HFFc6 (cell line): ENCODE data around the gene SPOCK1. TPM values are rescaled to one million over a fixed set of nuclear protein-coding genes. Genes with fewer than 3 reads are reported as not detected.

Experiments used
- DNase-seq: peaks from one replicate; pipeline ENCODE4 v3.0.0-alpha.2; 2018
- H3K27ac Mint-ChIP-seq: 2 replicates; pipeline ENCODE4 v1.8.0; 2020; ENCODE audit warnings: mild to moderate bottlenecking, mixed read lengths
- H3K27me3 Mint-ChIP-seq: 2 replicates; pipeline ENCODE4 v1.8.0; 2021; ENCODE audit warnings: mild to moderate bottlenecking, moderate library complexity, mixed read lengths; ENCODE audit not compliant: insufficient read depth
- H3K36me3 Mint-ChIP-seq: 2 replicates; pipeline ENCODE4 v1.8.0; 2021; ENCODE audit warnings: low read depth, mixed read lengths
- H3K4me1 Mint-ChIP-seq: 2 replicates; pipeline ENCODE4 v1.8.0; 2020; ENCODE audit warnings: low read depth, mixed read lengths
- H3K4me3 Mint-ChIP-seq: 2 replicates; pipeline ENCODE4 v1.8.0; 2020; ENCODE audit warnings: mild to moderate bottlenecking, moderate library complexity, mixed read lengths
- H3K9me3 Mint-ChIP-seq: 2 replicates; pipeline ENCODE4 v1.8.0; 2020; ENCODE audit warnings: mild to moderate bottlenecking, mixed read lengths
- total RNA-seq, 6 experiments: library from RNA; stranded (reverse); fragmentation: NEBNext Ultra II Directional; extraction: Animal tissue kit (Norgen Biotek cat#: 25700); gene quantifications; 2 replicates in 1 of 6; 3 replicates in 5 of 6; pipeline ENCODE4 v1.2.3, GENCODE V29; 2021
- TF ChIP-seq, protein P1 (sequence below): fragments of 200-600 bp; sonication (generic); IDR thresholded peaks from 2 replicates; pipeline ENCODE4 v1.5.0; 2021; ENCODE audit warnings: antibody characterized with exemption, mild to moderate bottlenecking

The SPOCK1 gene
- total RNA-seq, 6 experiments from 2014 or later, result 111 to 170 (median 125) TPM

DNA sequence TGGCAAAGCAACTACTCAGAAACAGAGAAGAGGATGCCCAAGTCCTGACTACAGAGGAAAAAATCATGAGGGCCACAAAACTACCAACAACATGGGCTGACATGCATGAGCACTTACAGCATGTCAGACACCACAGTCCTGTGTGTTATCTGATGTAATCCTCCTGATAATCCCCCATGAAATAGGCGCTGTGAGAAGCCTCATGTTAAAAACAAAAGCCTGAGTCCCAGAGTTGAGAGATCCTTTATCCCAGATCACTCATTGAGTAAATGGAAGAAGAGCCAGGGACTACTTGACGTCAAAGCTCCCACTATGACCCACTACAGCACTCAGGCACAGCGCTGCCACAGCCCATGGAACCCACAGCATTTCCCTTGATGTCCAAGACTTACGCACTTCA lies 7.2 kb upstream of the SPOCK1 start:
- TF ChIP-seq, protein P1, sequence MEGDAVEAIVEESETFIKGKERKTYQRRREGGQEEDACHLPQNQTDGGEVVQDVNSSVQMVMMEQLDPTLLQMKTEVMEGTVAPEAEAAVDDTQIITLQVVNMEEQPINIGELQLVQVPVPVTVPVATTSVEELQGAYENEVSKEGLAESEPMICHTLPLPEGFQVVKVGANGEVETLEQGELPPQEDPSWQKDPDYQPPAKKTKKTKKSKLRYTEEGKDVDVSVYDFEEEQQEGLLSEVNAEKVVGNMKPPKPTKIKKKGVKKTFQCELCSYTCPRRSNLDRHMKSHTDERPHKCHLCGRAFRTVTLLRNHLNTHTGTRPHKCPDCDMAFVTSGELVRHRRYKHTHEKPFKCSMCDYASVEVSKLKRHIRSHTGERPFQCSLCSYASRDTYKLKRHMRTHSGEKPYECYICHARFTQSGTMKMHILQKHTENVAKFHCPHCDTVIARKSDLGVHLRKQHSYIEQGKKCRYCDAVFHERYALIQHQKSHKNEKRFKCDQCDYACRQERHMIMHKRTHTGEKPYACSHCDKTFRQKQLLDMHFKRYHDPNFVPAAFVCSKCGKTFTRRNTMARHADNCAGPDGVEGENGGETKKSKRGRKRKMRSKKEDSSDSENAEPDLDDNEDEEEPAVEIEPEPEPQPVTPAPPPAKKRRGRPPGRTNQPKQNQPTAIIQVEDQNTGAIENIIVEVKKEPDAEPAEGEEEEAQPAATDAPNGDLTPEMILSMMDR, result no peak
- Mint-ChIP-seq H3K36me3 (no peaks in the 10 kb centered on the region), H3K9me3 (no peaks in the 10 kb centered on the region), H3K27me3 (peaks cover 12% of the 10 kb centered on the region), H3K4me3 (no peak overlapping the region), H3K27ac (no peak overlapping the region), H3K4me1 (peaks cover 10% of the 10 kb centered on the region)
- DNase-seq, result no peak

DNA sequence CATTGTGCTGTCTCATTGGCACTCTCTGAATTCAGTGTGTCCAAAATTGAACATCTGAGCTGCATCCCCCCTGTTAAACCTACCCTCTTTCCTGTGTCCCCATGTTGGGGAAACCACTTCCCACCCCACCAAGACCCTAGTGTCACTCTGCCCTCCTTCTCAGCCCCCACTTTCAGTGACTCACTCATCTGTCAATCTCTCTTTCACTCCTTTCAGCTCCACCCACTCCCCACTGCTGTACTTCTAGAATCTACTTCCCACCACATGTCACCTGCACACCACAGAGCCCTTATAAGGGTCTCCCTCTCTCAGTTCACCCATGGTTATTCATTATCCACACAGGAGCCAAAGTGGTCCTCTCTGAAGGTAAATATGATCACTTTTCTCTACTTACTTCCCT lies 5.8 kb upstream of the SPOCK1 start:
- DNase-seq, result no peak
- H3K4me1 Mint-ChIP-seq, result peaks cover 10% of the 10 kb centered on the region
- no peaks in the 10 kb centered on the region for H3K36me3 Mint-ChIP-seq
- no peaks in the 10 kb centered on the region for H3K9me3 Mint-ChIP-seq
- H3K4me3 Mint-ChIP-seq, result no peak overlapping the region
- TF ChIP-seq, protein P1, result no peak
- H3K27ac Mint-ChIP-seq, result no peak overlapping the region
- H3K27me3 Mint-ChIP-seq, result peaks cover 6% of the 10 kb centered on the region

DNA sequence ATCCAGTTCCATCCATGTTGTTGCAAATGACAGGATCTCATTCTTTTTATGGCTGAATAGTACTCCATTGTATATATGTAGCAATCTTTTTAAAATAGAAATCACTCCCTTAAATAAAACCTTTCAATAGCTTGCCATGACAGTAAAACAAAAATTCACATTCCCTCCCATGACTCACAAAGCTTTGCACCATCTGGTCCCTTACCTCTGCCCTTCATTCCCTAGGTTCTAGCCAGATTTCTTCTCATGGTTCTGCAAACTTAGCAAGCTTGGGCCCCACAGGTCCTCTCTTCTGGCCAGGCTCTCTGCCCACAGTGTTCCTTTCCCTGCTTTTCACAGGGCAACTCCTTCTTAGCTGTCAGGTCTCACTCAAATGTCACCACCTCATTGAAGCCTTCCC lies 4.3 kb upstream of the SPOCK1 start:
- Mint-ChIP-seq H3K4me3 (no peak overlapping the region), H3K9me3 (no peaks in the 10 kb centered on the region), H3K27ac (no peak overlapping the region), H3K36me3 (no peaks in the 10 kb centered on the region), H3K27me3 (peaks cover 3% of the 10 kb centered on the region), H3K4me1 (peaks cover 10% of the 10 kb centered on the region)
- DNase-seq, result no peak
- TF ChIP-seq, protein P1, result no peak

DNA sequence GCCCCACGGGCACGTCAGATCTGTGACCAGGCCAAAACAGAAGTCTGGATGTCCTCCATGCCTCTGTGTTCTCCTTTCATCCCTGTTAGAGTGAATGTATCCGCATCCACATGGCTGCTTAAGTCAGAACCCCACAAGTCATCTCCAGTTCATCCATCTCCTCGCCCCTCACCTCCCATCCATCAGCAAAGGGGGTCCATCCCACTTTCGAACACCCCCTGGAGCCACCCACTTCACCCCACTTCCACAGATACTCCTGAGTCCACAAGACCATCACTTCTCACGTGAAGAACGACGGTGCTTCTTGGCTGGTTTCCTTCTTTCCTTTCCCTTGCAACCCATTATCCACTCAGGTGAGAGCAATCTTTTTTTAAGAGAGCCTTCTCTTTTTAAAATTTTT lies 3.5 kb upstream of the SPOCK1 start:
- no peak overlapping the region for H3K27ac Mint-ChIP-seq
- H3K4me3 Mint-ChIP-seq, result no peak overlapping the region
- no peaks in the 10 kb centered on the region; the same call in 1 of the 2 replicates for H3K27me3 Mint-ChIP-seq
- no peak for DNase-seq
- H3K4me1 Mint-ChIP-seq, result peaks cover 13% of the 10 kb centered on the region
- no peaks in the 10 kb centered on the region for H3K36me3 Mint-ChIP-seq
- TF ChIP-seq, protein P1, result no peak
- H3K9me3 Mint-ChIP-seq, result no peaks in the 10 kb centered on the region

DNA sequence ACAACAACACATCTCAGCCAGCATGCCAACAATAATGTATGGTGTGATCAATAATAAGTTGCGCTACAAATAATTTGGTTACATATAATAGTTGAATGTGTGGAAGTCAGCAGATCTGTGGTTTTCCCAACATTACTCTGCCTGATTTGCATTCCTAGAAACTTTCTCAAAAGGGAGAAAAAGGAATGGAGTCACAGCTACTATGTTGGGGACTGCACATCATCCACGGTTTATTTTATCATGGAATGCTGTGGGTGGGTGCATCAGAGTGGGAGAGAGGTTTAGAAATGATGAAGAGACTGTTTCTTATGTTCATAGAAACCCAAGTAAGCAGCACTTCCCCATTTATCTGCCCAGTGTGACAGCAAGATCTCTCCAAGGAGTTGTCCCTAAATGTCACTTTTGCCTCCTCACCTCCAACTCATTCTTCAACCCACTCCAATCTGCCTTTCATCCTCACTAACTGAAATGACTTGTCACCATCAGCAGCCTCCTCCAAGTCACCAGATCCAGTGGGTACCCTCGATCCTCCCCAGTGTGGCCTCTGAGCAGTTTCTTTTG lies 2.8 kb upstream of the SPOCK1 start:
- Mint-ChIP-seq H3K9me3 (no peaks in the 10 kb centered on the region), H3K27me3 (no peaks in the 10 kb centered on the region; the same call in 1 of the 2 replicates), H3K27ac (no peak overlapping the region), H3K4me3 (no peak overlapping the region), H3K36me3 (no peaks in the 10 kb centered on the region), H3K4me1 (peaks cover 13% of the 10 kb centered on the region)
- TF ChIP-seq, protein P1, result no peak
- no peak for DNase-seq

- H3K36me3 Mint-ChIP-seq, result no peaks in the 10 kb centered on the region
- TF ChIP-seq, protein P1, result no peak
- H3K4me1 Mint-ChIP-seq, result peaks cover 19% of the 10 kb centered on the region
- no peak overlapping the region for H3K27ac Mint-ChIP-seq
- no peaks in the 10 kb centered on the region; the same call in 1 of the 2 replicates for H3K27me3 Mint-ChIP-seq
- H3K9me3 Mint-ChIP-seq, result no peaks in the 10 kb centered on the region
- H3K4me3 Mint-ChIP-seq, result no peak overlapping the region
- no peak for DNase-seq
Observed at GRCh38 chr5:137501226-137501625, 2.1 kb upstream of the SPOCK1 start.
